ENCODE results near the gene DCLK3.

- TF ChIP-seq CTCF (IDR thresholded peaks at IDR 0.05; ENCODE audit: insufficient read depth, low read depth, low read length), result no peak
- no peak for TF ChIP-seq EZH2 (IDR thresholded peaks at IDR 0.05; ENCODE audit: insufficient read depth, low read length)
These were observed 49.0 kb upstream of the DCLK3 start for GRCh38 chr3:36813305-36813704.
